K562 (cell line): ENCODE results near the gene KCNQ4. TPM values are rescaled to one million over a fixed set of nuclear protein-coding genes. Genes with fewer than 3 reads are reported as not detected.
A peak's percentile ranks its signal among the peaks of the same experiment; 100 is the strongest.

ENCODE experiments used
- BCOR ChIP-seq: fragments of 450-650 bp; IDR thresholded peaks from 2 replicates; pipeline ENCODE4 v1.6.1; 2016
- CTBP1 ChIP-seq: fragments of 450-650 bp; IDR thresholded peaks from 2 replicates; pipeline ENCODE4 v1.6.1; 2016; ENCODE audit warnings: borderline replicate concordance
- E2F6 ChIP-seq, 2 experiments: IDR thresholded peaks; 2 replicates each; pipeline ENCODE4 v1.6.1; 2011; ENCODE audit warnings: borderline replicate concordance in 1 of 2, control low read depth in 1 of 2, low read depth in 1 of 2, low read length in 1 of 2, mild to moderate bottlenecking in 1 of 2, mixed read lengths in 1 of 2, moderate library complexity in 1 of 2; ENCODE audit not compliant: insufficient read depth in 1 of 2, insufficient read length in 1 of 2, poor library complexity in 1 of 2, severe bottlenecking in 1 of 2; ENCODE audit errors: extremely low read depth in 1 of 2
- GABPB1 ChIP-seq: sonication (generic); formaldehyde crosslinking; IDR thresholded peaks from 2 replicates; pipeline ENCODE4 v1.8.0; 2022; ENCODE audit warnings: mild to moderate bottlenecking, missing genetic modification reagents
- IRF2 ChIP-seq: sonication (generic); formaldehyde crosslinking; IDR thresholded peaks from 2 replicates; pipeline ENCODE4 v1.8.1; 2022; ENCODE audit warnings: mild to moderate bottlenecking, missing genetic modification reagents
- L3MBTL2 ChIP-seq: fragments of 450-650 bp; IDR thresholded peaks from 2 replicates; pipeline ENCODE4 v1.6.1; 2016; ENCODE audit warnings: mild to moderate bottlenecking, moderate library complexity
- NCOA6 ChIP-seq: fragments of 450-650 bp; IDR thresholded peaks from 2 replicates; pipeline ENCODE4 v1.6.1; 2017; ENCODE audit warnings: mild to moderate bottlenecking
- OTX1 ChIP-seq: fragments of 450-650 bp; formaldehyde crosslinking; IDR thresholded peaks from 2 replicates; pipeline ENCODE4 v1.4.0; 2022; ENCODE audit warnings: mild to moderate bottlenecking
- TAF7 ChIP-seq: fragments of 450-650 bp; IDR thresholded peaks from 2 replicates; pipeline ENCODE4 v1.6.1; 2016; ENCODE audit warnings: missing genetic modification characterization, missing compliant biosample characterization
- XRCC4 ChIP-seq: IDR thresholded peaks from one replicate; pipeline ENCODE4 v1.6.1; 2011; ENCODE audit not compliant: insufficient read depth, insufficient read length; ENCODE audit errors: extremely low read depth
- ZNF277 ChIP-seq: fragments of 250-450 bp; sonication (Bioruptor Pico); IDR thresholded peaks from 2 replicates; pipeline ENCODE4 v1.8.0; 2022; ENCODE audit warnings: inconsistent platforms, mild to moderate bottlenecking, moderate library complexity, borderline replicate concordance
- ZNF280B ChIP-seq: fragments of 250-450 bp; sonication (Bioruptor Pico); IDR thresholded peaks from 2 replicates; pipeline ENCODE4 v1.5.1; 2021; ENCODE audit warnings: mild to moderate bottlenecking
- ZNF41 ChIP-seq: fragments of 250-450 bp; sonication (Bioruptor Pico); conservative IDR thresholded peaks from 2 replicates; pipeline ENCODE4 v1.4.0; 2020; ENCODE audit warnings: mild to moderate bottlenecking
- ZNF75A ChIP-seq: fragments of 450-650 bp; formaldehyde crosslinking; IDR thresholded peaks from 2 replicates; pipeline ENCODE4 v1.4.0; 2020; ENCODE audit warnings: mild to moderate bottlenecking
- polyA plus RNA-seq, 8 experiments: library from polyadenylated mRNA; depleted of rRNA in 4 of 8; stranded (reverse) in 5 of 8; unstranded in 3 of 8; fragments of >200 nt; fragmentation: Nextera tagmentation in 2 of 8; fragmentation: Illumina TruSeq in 1 of 8; extraction: Ambion mirVana in 2 of 8; extraction: Trizol in 1 of 8; gene quantifications; 2 replicates each; pipeline versions ENCODE4 v1.2.1 to v1.2.3, GENCODE V29; 2011 to 2014; ENCODE audit warnings: inconsistent platforms in 1 of 8, missing spikeins in 1 of 8
- total RNA-seq, 7 experiments: library from RNA; depleted of rRNA in 6 of 7; stranded (reverse); fragments of >200 nt in 6 of 7; fragmentation: Illumina TruSeq in 2 of 7; extraction: Trizol in 2 of 7; gene quantifications; 2 replicates each; pipeline versions ENCODE4 v1.2.1 to v1.2.3, GENCODE V29; 2011 to 2021; ENCODE audit warnings: low replicate concordance in 1 of 7
- TF ChIP-seq, protein P1 (sequence below): IDR thresholded peaks from 2 replicates; pipeline ENCODE4 v1.6.1; 2014; ENCODE audit warnings: antibody characterized with exemption
- TF ChIP-seq, protein P2 (sequence below), 2 experiments: fragments of 150-350 bp in 1 of 2; IDR thresholded peaks; 2 replicates each; pipeline ENCODE4 v1.6.1; 2012 to 2016; ENCODE audit warnings: low read depth in 2 of 2, low read length in 2 of 2, mild to moderate bottlenecking in 1 of 2, moderate library complexity in 1 of 2
- TF ChIP-seq, protein P3 (sequence below): sonication (generic); formaldehyde crosslinking; IDR thresholded peaks from 2 replicates; pipeline ENCODE4 v1.8.1; 2023; ENCODE audit warnings: mild to moderate bottlenecking, missing genetic modification reagents

Gene KCNQ4
- total and polyA plus RNA-seq, 9 of the 15 experiments (the other 6 are each of a cell fraction or from before 2014, with no cell fraction given): 0.07 to 4.1 (median 0.79) TPM

DNA sequence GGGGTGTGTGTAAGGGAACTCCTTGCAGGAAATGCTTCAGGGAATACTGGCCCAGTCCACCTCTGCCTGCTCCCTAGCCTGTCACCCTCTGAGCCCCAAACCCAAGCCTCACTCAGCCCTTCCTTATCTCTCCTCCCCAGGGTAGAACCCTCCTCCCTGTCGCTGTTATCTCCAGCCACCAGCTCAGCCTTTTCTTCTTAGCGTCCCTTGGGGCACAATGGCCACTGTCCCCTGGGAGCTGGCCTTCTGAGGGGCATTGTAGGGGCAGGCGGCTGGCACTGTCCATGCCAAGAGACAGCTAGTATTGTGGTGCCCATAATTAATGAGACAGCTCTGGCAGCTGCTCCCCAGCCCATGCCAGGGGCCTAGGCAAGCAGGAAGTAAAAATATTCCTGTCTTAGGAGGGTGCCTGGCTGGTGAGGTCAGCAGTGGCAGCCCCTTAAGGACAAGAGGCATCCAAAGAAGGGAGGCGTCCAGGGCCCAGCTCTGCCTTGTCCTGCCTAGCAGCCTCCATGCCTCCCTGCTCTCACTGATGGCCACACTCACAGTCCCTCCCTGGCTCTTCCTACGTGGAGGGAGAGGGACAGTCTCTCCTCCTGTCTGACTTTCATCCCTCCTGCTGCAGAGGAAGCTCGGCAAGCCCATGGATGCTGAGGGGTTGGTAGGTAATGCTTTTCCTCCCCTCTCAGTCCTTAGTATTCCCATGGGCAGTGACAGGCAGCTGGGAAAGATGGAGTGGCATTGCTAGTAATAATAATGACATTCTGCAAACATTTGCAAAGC, 37.5 kb downstream of the KCNQ4 start (continued):
- TF ChIP-seq E2F6 (IDR thresholded peaks at IDR 0.05; ENCODE audit: borderline replicate concordance in 1 of 2, extremely low read depth in 1 of 2, insufficient read depth in 1 of 2, insufficient read length in 1 of 2, low read depth in 1 of 2, low read length in 1 of 2, poor library complexity in 1 of 2, severe bottlenecking in 1 of 2) (no peak), L3MBTL2 (no peak), XRCC4 (no peak), OTX1 (no peak), ZNF75A (no peak), NCOA6 (no peak), CTBP1 (peak; percentile 91), BCOR (peak; percentile 73), ZNF41 (CRISPR knock-in tag) (0 out of 2 replicates have a peak, but pooled peaks have one; percentile 31), ZNF277 (CRISPR knock-in tag) (no peak), TAF7 (tag) (no peak), IRF2 (CRISPR knock-in tag) (no peak), ZNF280B (CRISPR knock-in tag) (no peak), GABPB1 (CRISPR knock-in tag) (peak; percentile 66)
- TF ChIP-seq, protein P1, sequence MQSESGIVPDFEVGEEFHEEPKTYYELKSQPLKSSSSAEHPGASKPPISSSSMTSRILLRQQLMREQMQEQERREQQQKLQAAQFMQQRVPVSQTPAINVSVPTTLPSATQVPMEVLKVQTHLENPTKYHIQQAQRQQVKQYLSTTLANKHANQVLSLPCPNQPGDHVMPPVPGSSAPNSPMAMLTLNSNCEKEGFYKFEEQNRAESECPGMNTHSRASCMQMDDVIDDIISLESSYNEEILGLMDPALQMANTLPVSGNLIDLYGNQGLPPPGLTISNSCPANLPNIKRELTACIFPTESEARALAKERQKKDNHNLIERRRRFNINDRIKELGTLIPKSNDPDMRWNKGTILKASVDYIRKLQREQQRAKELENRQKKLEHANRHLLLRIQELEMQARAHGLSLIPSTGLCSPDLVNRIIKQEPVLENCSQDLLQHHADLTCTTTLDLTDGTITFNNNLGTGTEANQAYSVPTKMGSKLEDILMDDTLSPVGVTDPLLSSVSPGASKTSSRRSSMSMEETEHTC: no peak
- TF ChIP-seq, protein P2, sequence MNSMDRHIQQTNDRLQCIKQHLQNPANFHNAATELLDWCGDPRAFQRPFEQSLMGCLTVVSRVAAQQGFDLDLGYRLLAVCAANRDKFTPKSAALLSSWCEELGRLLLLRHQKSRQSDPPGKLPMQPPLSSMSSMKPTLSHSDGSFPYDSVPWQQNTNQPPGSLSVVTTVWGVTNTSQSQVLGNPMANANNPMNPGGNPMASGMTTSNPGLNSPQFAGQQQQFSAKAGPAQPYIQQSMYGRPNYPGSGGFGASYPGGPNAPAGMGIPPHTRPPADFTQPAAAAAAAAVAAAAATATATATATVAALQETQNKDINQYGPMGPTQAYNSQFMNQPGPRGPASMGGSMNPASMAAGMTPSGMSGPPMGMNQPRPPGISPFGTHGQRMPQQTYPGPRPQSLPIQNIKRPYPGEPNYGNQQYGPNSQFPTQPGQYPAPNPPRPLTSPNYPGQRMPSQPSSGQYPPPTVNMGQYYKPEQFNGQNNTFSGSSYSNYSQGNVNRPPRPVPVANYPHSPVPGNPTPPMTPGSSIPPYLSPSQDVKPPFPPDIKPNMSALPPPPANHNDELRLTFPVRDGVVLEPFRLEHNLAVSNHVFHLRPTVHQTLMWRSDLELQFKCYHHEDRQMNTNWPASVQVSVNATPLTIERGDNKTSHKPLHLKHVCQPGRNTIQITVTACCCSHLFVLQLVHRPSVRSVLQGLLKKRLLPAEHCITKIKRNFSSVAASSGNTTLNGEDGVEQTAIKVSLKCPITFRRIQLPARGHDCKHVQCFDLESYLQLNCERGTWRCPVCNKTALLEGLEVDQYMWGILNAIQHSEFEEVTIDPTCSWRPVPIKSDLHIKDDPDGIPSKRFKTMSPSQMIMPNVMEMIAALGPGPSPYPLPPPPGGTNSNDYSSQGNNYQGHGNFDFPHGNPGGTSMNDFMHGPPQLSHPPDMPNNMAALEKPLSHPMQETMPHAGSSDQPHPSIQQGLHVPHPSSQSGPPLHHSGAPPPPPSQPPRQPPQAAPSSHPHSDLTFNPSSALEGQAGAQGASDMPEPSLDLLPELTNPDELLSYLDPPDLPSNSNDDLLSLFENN (IDR thresholded peaks at IDR 0.05; ENCODE audit: low read depth in 2 of 2, low read length in 2 of 2): peak in 1 of 2 experiments; percentile 98; a peak in 2 of 4 replicates
- TF ChIP-seq, protein P3, sequence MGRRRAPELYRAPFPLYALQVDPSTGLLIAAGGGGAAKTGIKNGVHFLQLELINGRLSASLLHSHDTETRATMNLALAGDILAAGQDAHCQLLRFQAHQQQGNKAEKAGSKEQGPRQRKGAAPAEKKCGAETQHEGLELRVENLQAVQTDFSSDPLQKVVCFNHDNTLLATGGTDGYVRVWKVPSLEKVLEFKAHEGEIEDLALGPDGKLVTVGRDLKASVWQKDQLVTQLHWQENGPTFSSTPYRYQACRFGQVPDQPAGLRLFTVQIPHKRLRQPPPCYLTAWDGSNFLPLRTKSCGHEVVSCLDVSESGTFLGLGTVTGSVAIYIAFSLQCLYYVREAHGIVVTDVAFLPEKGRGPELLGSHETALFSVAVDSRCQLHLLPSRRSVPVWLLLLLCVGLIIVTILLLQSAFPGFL (CRISPR knock-in tag): no peak
